TTC549 (cell line): ENCODE results near the gene IGFL4.

ENCODE experiments used
- FAIRE-seq: peaks from 2 replicates; lab custom pipeline; 2012; peaks lifted over from hg19 to GRCh38; lab: Jason Lieb, UNC

IGFL4 gene

GRCh38 chr19:46019270-46019669 is 21.5 kb downstream of the IGFL4 start:
- no peak for FAIRE-seq

- no peak for FAIRE-seq
Observed at GRCh38 chr19:46018729-46019251, 22.0 kb downstream of the IGFL4 start.

- no peak for FAIRE-seq
Observed at GRCh38 chr19:46017874-46018675, 22.7 kb downstream of the IGFL4 start.

GRCh38 chr19:46017095-46017429 is 23.7 kb downstream of the IGFL4 start:
- FAIRE-seq = no peak

GRCh38 chr19:46016426-46017094 is 24.2 kb downstream of the IGFL4 start:
- no peak for FAIRE-seq

GRCh38 chr19:46015687-46016425 is 24.9 kb downstream of the IGFL4 start:
- FAIRE-seq = no peak

- FAIRE-seq = no peak
Observed at GRCh38 chr19:46014941-46015686, 25.7 kb downstream of the IGFL4 start.

GRCh38 chr19:46014534-46014933 is 26.3 kb downstream of the IGFL4 start:
- no peak for FAIRE-seq

- FAIRE-seq = peak; percentile 60
Observed at GRCh38 chr19:46009530-46010510, 31.0 kb downstream of the IGFL4 start.

- FAIRE-seq = no peak
Observed at GRCh38 chr19:46006411-46006810, 34.4 kb downstream of the IGFL4 start.

- no peak for FAIRE-seq
Observed at GRCh38 chr19:46002678-46003275, 38.0 kb downstream of the IGFL4 start.

GRCh38 chr19:46000491-46001246 is 40.1 kb downstream of the IGFL4 start:
- FAIRE-seq = no peak

GRCh38 chr19:45999653-46000121 is 41.1 kb downstream of the IGFL4 start:
- FAIRE-seq = no peak

- no peak for FAIRE-seq
Observed at GRCh38 chr19:45998834-45999233, 42.0 kb downstream of the IGFL4 start.

GRCh38 chr19:45996933-45997332 is 43.9 kb downstream of the IGFL4 start:
- FAIRE-seq = no peak

- no peak for FAIRE-seq
Observed at GRCh38 chr19:45995715-45996385, 45.0 kb downstream of the IGFL4 start.

GRCh38 chr19:45994998-45995714 is 45.6 kb downstream of the IGFL4 start, which contains the start of gene CCDC61:
Gene CCDC61, plus strand, starts transcription at chr19:45995467. Its CDS starts 7,552 bp downstream, at chr19:46003019.
- FAIRE-seq = peak; percentile 98

GRCh38 chr19:45994456-45994997 is 46.3 kb downstream of the IGFL4 start:
- no peak for FAIRE-seq
